IMR-90 (cell line): ENCODE results near the gene EXOC6B. TPM values are rescaled to one million over a fixed set of nuclear protein-coding genes. Genes with fewer than 3 reads are reported as not detected.

Experiments used
- ATAC-seq: fragments of 200-7000 bp; cut with Tn5 transposase; 2 replicates; pipeline ENCODE4 v1.9.1; 2020; ENCODE audit warnings: low read depth, mild to moderate bottlenecking, moderate library complexity
- BruUV-seq: library from RNA; stranded (reverse); fragments of 400-500 nt; replicated peaks from 2 replicates; lab custom pipeline; 2021; lab: Mats Ljungman, UMichigan
- CTCF ChIA-PET: fragments of 300-600 bp; formaldehyde crosslinking; extraction: SDS; loops from one replicate; lab custom pipeline; 2021; ENCODE audit warnings: antibody characterized with exemption; lab: Yijun Ruan, JAX
- POLR2A ChIA-PET: fragments of 300-600 bp; sonication (Branson Sonifier 250); formaldehyde crosslinking; loops from one replicate; lab custom pipeline; 2022; ENCODE audit warnings: antibody characterized with exemption; ENCODE audit not compliant: unreplicated experiment; lab: Charles Lee
- DNase-seq: peaks from one replicate; pipeline ENCODE4 v3.0.0; 2013
- H2AFZ ChIP-seq: replicated peaks from 2 replicates; pipeline ENCODE3; 2013; ENCODE audit warnings: low read length, mild to moderate bottlenecking; ENCODE audit not compliant: poor library complexity
- H2AK5ac ChIP-seq: 2 replicates; pipeline ENCODE4 v1.6.1; 2013; ENCODE audit warnings: low read depth, low read length, inconsistent platforms
- H2AK9ac ChIP-seq: replicated peaks from 2 replicates; pipeline ENCODE3; 2013; ENCODE audit warnings: mild to moderate bottlenecking, low read depth, low read length, moderate library complexity; ENCODE audit not compliant: poor library complexity
- H2BK120ac ChIP-seq: 2 replicates; pipeline ENCODE4 v1.6.1; 2013; ENCODE audit warnings: low read depth, low read length, inconsistent platforms
- H2BK15ac ChIP-seq: 3 replicates; pipeline ENCODE4 v1.6.1; 2013; ENCODE audit warnings: low read depth, low read length, inconsistent platforms
- H2BK20ac ChIP-seq: 2 replicates; pipeline ENCODE4 v1.6.1; 2013; ENCODE audit warnings: low read depth, mild to moderate bottlenecking, inconsistent platforms, low read length, moderate library complexity
- H2BK5ac ChIP-seq: 2 replicates; pipeline ENCODE4 v1.6.1; 2013; ENCODE audit warnings: mild to moderate bottlenecking, low read depth, low read length, inconsistent platforms; ENCODE audit not compliant: poor library complexity, severe bottlenecking
- H3K14ac ChIP-seq: replicated peaks from 2 replicates; pipeline ENCODE4 v1.6.1; 2013; ENCODE audit warnings: low read depth, low read length, inconsistent platforms
- H3K18ac ChIP-seq: 2 replicates; pipeline ENCODE4 v1.6.1; 2013; ENCODE audit warnings: low read depth, low read length, control low read depth
- H3K23ac ChIP-seq: 2 replicates; pipeline ENCODE4 v1.6.1; 2013; ENCODE audit warnings: low read depth, low read length, inconsistent platforms
- H3K27ac ChIP-seq: 2 replicates; pipeline ENCODE4 v1.5.1; 2013; ENCODE audit warnings: mild to moderate bottlenecking, control low read depth, low read length; ENCODE audit not compliant: insufficient read depth
- H3K27me3 ChIP-seq: 2 replicates; pipeline ENCODE4 v1.6.1; 2013; ENCODE audit warnings: low read length; ENCODE audit not compliant: control insufficient read depth, insufficient read depth
- H3K36me3 ChIP-seq: 2 replicates; pipeline ENCODE4 v1.6.1; 2013; ENCODE audit warnings: low read length, mixed read lengths; ENCODE audit not compliant: control insufficient read depth, insufficient read depth
- H3K4ac ChIP-seq: 2 replicates; pipeline ENCODE4 v1.6.1; 2013; ENCODE audit warnings: low read depth, low read length, inconsistent platforms
- H3K4me1 ChIP-seq: 2 replicates; pipeline ENCODE4 v1.6.1; 2013; ENCODE audit warnings: low read length, mixed read lengths; ENCODE audit not compliant: control insufficient read depth, insufficient read depth
- H3K4me2 ChIP-seq: 2 replicates; pipeline ENCODE4 v1.6.1; 2013; ENCODE audit warnings: low read depth, mild to moderate bottlenecking, control low read depth, low read length, moderate library complexity
- H3K4me3 ChIP-seq: 2 replicates; pipeline ENCODE4 v1.5.1; 2013; ENCODE audit warnings: low read depth, mild to moderate bottlenecking, control low read depth, low read length, moderate library complexity; ENCODE audit not compliant: insufficient read depth
- H3K56ac ChIP-seq: 2 replicates; pipeline ENCODE4 v1.6.1; 2013; ENCODE audit warnings: low read length, inconsistent platforms; ENCODE audit not compliant: insufficient read depth; ENCODE audit errors: extremely low read depth
- H3K79me1 ChIP-seq, 2 experiments: 2 replicates each; pipeline ENCODE4 v1.6.1; 2013; ENCODE audit warnings: low read length in 2 of 2, inconsistent platforms in 1 of 2, low read depth in 1 of 2
- H3K9ac ChIP-seq: 2 replicates; pipeline ENCODE4 v1.6.1; 2013; ENCODE audit warnings: low read depth, low read length, control low read depth
- H3K9me1 ChIP-seq: 2 replicates; pipeline ENCODE4 v1.6.1; 2013; ENCODE audit warnings: low read length, inconsistent platforms; ENCODE audit not compliant: insufficient read depth
- H3K9me3 ChIP-seq: 2 replicates; pipeline ENCODE4 v1.6.1; 2013; ENCODE audit warnings: low read length; ENCODE audit not compliant: control insufficient read depth, insufficient read depth
- H4K20me1 ChIP-seq: 2 replicates; pipeline ENCODE4 v1.6.1; 2013; ENCODE audit warnings: low read length, inconsistent platforms; ENCODE audit not compliant: insufficient read depth
- H4K5ac ChIP-seq: 2 replicates; pipeline ENCODE4 v1.6.1; 2013; ENCODE audit warnings: mild to moderate bottlenecking, low read depth, low read length, control low read depth
- H4K8ac ChIP-seq, 2 experiments: 2 replicates each; pipeline ENCODE4 v1.6.1; 2013; ENCODE audit warnings: low read depth in 2 of 2, low read length in 2 of 2, control low read depth in 1 of 2, inconsistent platforms in 1 of 2
- H4K91ac ChIP-seq: 2 replicates; pipeline ENCODE4 v1.6.1; 2013; ENCODE audit warnings: low read depth, low read length, inconsistent platforms; ENCODE audit not compliant: insufficient read depth
- BHLHE40 ChIP-seq: fragments of 150-350 bp; IDR thresholded peaks from 2 replicates; pipeline ENCODE4 v1.6.1; 2016; ENCODE audit warnings: mild to moderate bottlenecking, low read depth, low read length
- CEBPB ChIP-seq: IDR thresholded peaks from 2 replicates; pipeline ENCODE4 v1.6.1; 2012; ENCODE audit warnings: low read depth, low read length, improper control_type of control experiment
- CHD1 ChIP-seq: IDR thresholded peaks from 2 replicates; pipeline ENCODE4 v1.6.1; 2012; ENCODE audit warnings: low read depth, low read length, improper control_type of control experiment
- FOS ChIP-seq: fragments of 150-350 bp; IDR thresholded peaks from 2 replicates; pipeline ENCODE4 v1.6.1; 2016; ENCODE audit warnings: low read depth, low read length
- MAZ ChIP-seq: IDR thresholded peaks from 2 replicates; pipeline ENCODE4 v1.6.1; 2012; ENCODE audit warnings: low read depth, mild to moderate bottlenecking, low read length, improper control_type of control experiment, moderate library complexity, borderline replicate concordance
- MXI1 ChIP-seq: IDR thresholded peaks from 2 replicates; pipeline ENCODE4 v1.6.1; 2012; ENCODE audit warnings: low read depth, mild to moderate bottlenecking, low read length, moderate library complexity, borderline replicate concordance
- NFE2L2 ChIP-seq: fragments of 150-350 bp; IDR thresholded peaks from 2 replicates; pipeline ENCODE4 v1.6.1; 2016; ENCODE audit warnings: low read depth, mild to moderate bottlenecking, low read length
- POLR2A ChIP-seq: IDR thresholded peaks from 2 replicates; pipeline ENCODE4 v1.6.1; 2012; ENCODE audit warnings: mild to moderate bottlenecking, low read depth, low read length
- RAD21 ChIP-seq: IDR thresholded peaks from 2 replicates; pipeline ENCODE4 v1.6.1; 2012; ENCODE audit warnings: low read length, improper control_type of control experiment
- SMC3 ChIP-seq: fragments of 150-350 bp; IDR thresholded peaks from 2 replicates; pipeline ENCODE4 v1.6.1; 2016; ENCODE audit warnings: low read depth, mild to moderate bottlenecking, antibody characterized with exemption, low read length, moderate library complexity
- WGBS, 2 experiments: methylation state at CpG; one replicate each; pipeline versions ENCODE4 v1.1.5 to v1.1.7; 2013; ENCODE audit warnings: missing lambda C conversion rate in 2 of 2; ENCODE audit not compliant: insufficient read length in 1 of 2; ENCODE audit errors: extremely low coverage in 2 of 2; 5-methylcytosine and 5-hydroxymethylcytosine counted together
- dilution Hi-C: fragments of 300-500 bp; cut with HindIII; formaldehyde crosslinking; loops from one replicate; pipeline ENCODE4 v1.14.3; 2018; ENCODE audit warnings: low sequenced_read_pairs; ENCODE audit not compliant: unreplicated experiment
- in situ Hi-C: fragments of 300-500 bp; cut with MboI; formaldehyde crosslinking; loops from 3 replicates; pipeline ENCODE4 v1.14.3; 2019; ENCODE audit warnings: low sequenced_read_pairs, inconsistent platforms, mixed read lengths
- intact Hi-C: fragments of 100-400 bp; cut with micrococcal nuclease; formaldehyde crosslinking; loops from 2 replicates; pipeline ENCODE4 v1.10.0; 2022
- polyA plus RNA-seq, 3 experiments: library from polyadenylated mRNA; depleted of rRNA; stranded (reverse); fragments of >200 nt; gene quantifications; 2 replicates each; pipeline ENCODE4 v1.2.3, GENCODE V29; 2012; ENCODE audit warnings: low replicate concordance in 1 of 3
- total RNA-seq: library from RNA; depleted of rRNA; stranded (reverse); fragments of >200 nt; gene quantifications from 2 replicates; pipeline ENCODE4 v1.2.3, GENCODE V29; 2012
- TF ChIP-seq, protein P1 (sequence below): fragments of 150-350 bp; IDR thresholded peaks from 2 replicates; pipeline ENCODE4 v1.6.1; 2017; ENCODE audit warnings: mild to moderate bottlenecking, antibody characterized with exemption, low read length, low read depth
- TF ChIP-seq, protein P2 (sequence below): fragments of 150-350 bp; IDR thresholded peaks from 2 replicates; pipeline ENCODE4 v1.6.1; 2016; ENCODE audit warnings: low read depth, mild to moderate bottlenecking, low read length, moderate library complexity, borderline replicate concordance

Gene EXOC6B
- total and polyA plus RNA-seq, 2 of the 4 experiments (the other 2 are of a cell fraction) = 10.2 to 29.4 TPM

DNA sequence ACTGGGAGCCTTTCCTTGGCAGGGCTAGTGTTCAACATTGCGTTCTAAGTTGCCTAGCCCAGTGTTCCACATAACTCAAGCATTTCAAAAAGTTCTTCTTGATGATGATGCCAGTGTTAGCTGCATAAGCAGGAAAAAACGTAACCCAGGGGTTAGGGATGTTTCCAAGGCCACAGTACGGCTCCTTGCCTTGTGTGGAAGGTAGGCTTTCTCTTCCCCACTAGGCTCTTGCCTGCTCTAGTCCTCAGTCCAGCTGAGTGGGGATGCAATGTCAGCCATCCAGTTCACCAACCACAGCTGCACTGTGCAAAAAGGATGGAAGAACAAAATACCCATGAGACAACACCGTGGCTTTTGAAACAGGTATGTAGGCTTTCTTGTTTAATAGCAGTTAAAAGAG is 650.2 kb downstream of the EXOC6B start:
- Histone ChIP-seq H3K36me3 (peaks cover 10% of the 10 kb centered on the region), H3K14ac (no peak overlapping the region), H2AK9ac (no peak overlapping the region), H2BK20ac (no peak overlapping the region), H3K18ac (no peak overlapping the region), H3K23ac (no peak overlapping the region), H4K8ac (no peak overlapping the region), H2BK15ac (no peak overlapping the region), H2AK5ac (no peak overlapping the region), H3K79me1 (no peaks in the 10 kb centered on the region), H3K9me1 (peaks cover 4% of the 10 kb centered on the region; the same call in 1 of the 2 replicates), H3K27me3 (no peaks in the 10 kb centered on the region), H3K4me1 (no peaks in the 10 kb centered on the region), H3K4ac (no peak overlapping the region), H3K4me2 (no peak overlapping the region), H3K9me3 (no peaks in the 10 kb centered on the region), H3K9ac (no peak overlapping the region), H2BK120ac (no peak overlapping the region), H4K91ac (no peak overlapping the region), H3K27ac (no peak overlapping the region), H4K5ac (no peak overlapping the region), H4K20me1 (no peaks in the 10 kb centered on the region; the same call in 1 of the 2 replicates), H2BK5ac (no peak overlapping the region), H3K4me3 (no peak overlapping the region), H3K56ac (no peak overlapping the region), H2AFZ (no peak overlapping the region)
- DNase-seq (no peak), ATAC-seq (no peak)
- in situ Hi-C loops = no loop called here
- dilution Hi-C loops = no loop called here
- no TSS peak for BruUV-seq
- no CpG with 5 or more reads among the region's 4 CpGs for WGBS, 2 experiments
- ChIA-PET CTCF (no interaction called here), POLR2A (no interaction called here)
- TF ChIP-seq NFE2L2 (no peak), MAZ (no peak), MXI1 (no peak), CHD1 (no peak), FOS (no peak), CEBPB (no peak), POLR2A (no peak), SMC3 (no peak), BHLHE40 (no peak), RAD21 (no peak)
- TF ChIP-seq, protein P1, sequence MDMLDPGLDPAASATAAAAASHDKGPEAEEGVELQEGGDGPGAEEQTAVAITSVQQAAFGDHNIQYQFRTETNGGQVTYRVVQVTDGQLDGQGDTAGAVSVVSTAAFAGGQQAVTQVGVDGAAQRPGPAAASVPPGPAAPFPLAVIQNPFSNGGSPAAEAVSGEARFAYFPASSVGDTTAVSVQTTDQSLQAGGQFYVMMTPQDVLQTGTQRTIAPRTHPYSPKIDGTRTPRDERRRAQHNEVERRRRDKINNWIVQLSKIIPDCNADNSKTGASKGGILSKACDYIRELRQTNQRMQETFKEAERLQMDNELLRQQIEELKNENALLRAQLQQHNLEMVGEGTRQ = no peak
- TF ChIP-seq, protein P2, sequence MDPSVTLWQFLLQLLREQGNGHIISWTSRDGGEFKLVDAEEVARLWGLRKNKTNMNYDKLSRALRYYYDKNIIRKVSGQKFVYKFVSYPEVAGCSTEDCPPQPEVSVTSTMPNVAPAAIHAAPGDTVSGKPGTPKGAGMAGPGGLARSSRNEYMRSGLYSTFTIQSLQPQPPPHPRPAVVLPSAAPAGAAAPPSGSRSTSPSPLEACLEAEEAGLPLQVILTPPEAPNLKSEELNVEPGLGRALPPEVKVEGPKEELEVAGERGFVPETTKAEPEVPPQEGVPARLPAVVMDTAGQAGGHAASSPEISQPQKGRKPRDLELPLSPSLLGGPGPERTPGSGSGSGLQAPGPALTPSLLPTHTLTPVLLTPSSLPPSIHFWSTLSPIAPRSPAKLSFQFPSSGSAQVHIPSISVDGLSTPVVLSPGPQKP = no peak
- intact Hi-C loops = no loop called here
